OCI-LY1 (cell line): Measurements from ENCODE around the gene MVP.
"Not testable (repeated sequence)": the region's sequence is repeated elsewhere in the genome, so short reads cannot be mapped to it uniquely, and the experiment has no call there.

Experiments used
- EZH2 ChIP-seq: fragments of 200-600 bp; sonication (generic), shearing (Covaris generic); IDR thresholded peaks from 2 replicates; pipeline ENCODE4 v1.8.0; 2017; ENCODE audit warnings: borderline replicate concordance, mixed run types, mild to moderate bottlenecking, antibody characterized with exemption, low read length, moderate library complexity, mixed read lengths
- TF ChIP-seq, protein P1 (sequence below): fragments of 200-600 bp; sonication (generic), shearing (Covaris generic); IDR thresholded peaks from 2 replicates; pipeline ENCODE4 v1.5.1; 2017; ENCODE audit warnings: mild to moderate bottlenecking, antibody characterized with exemption, low read length, moderate library complexity, mixed read lengths

DNA sequence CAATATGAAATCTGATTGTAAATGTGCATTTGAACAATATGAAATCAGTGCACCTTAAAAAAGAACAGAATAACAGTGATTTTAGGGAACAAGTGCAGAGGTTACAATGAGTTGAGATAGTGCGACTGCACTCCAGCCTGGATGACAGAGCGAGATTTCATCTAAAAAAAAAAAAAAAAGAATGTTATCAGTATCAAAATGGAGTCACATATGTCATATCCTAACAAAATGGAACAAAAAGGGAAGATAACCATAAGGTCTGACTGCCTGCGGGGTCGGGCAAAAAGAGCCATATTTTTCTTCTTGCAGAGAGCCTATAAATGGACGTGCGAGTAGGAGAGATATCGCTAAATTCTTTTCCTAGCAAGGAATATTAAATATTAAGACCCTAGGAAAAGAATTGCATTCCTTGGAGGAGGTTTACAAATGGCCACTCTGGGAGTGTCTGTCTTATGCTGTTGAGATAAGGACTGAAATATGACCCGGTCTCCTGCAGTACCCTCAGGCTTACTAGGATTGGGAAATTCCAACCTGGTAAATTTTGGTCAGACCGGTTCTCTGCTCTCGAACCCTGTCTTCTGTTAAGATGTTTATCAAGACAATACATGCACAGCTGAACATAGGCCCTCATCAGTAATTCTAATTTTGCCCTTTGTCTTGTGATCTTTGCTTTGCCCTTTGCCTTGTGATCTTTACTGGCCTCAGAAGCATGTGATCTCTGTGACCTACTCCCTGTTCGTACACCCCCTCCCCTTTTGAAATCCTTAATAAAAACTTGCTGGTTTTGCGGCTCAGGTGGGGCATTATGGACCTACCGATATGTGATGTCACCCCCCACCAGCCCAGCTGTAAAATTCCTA lies 36.9 kb upstream of the MVP start:
- TF ChIP-seq, protein P1, sequence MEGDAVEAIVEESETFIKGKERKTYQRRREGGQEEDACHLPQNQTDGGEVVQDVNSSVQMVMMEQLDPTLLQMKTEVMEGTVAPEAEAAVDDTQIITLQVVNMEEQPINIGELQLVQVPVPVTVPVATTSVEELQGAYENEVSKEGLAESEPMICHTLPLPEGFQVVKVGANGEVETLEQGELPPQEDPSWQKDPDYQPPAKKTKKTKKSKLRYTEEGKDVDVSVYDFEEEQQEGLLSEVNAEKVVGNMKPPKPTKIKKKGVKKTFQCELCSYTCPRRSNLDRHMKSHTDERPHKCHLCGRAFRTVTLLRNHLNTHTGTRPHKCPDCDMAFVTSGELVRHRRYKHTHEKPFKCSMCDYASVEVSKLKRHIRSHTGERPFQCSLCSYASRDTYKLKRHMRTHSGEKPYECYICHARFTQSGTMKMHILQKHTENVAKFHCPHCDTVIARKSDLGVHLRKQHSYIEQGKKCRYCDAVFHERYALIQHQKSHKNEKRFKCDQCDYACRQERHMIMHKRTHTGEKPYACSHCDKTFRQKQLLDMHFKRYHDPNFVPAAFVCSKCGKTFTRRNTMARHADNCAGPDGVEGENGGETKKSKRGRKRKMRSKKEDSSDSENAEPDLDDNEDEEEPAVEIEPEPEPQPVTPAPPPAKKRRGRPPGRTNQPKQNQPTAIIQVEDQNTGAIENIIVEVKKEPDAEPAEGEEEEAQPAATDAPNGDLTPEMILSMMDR = not testable (repeated sequence)
- TF ChIP-seq EZH2 = not testable (repeated sequence)
